Measurements from ENCODE around the gene GPR156. TPM values are rescaled to one million over a fixed set of nuclear protein-coding genes. Genes with fewer than 3 reads are reported as not detected.
"Not testable (repeated sequence)": the region's sequence is repeated elsewhere in the genome, so short reads cannot be mapped to it uniquely, and the experiment has no call there.

GPR156 gene
- total RNA-seq, 1 donor from 2014 or later, result 1.4 TPM

GRCh38 chr3:120160050-120160449 is 125.0 kb downstream of the GPR156 start:
- peak; percentile 70 for DNase-seq (ENCODE audit: low spot score)

GRCh38 chr3:120157681-120158080 is 127.3 kb downstream of the GPR156 start:
- no peak for DNase-seq (ENCODE audit: low spot score)

GRCh38 chr3:120157113-120157512 is 127.9 kb downstream of the GPR156 start:
- DNase-seq (ENCODE audit: low spot score), result no peak

GRCh38 chr3:120156699-120157098 is 128.3 kb downstream of the GPR156 start:
- DNase-seq (ENCODE audit: low spot score), result no peak

- not testable (repeated sequence) for DNase-seq (ENCODE audit: low spot score)
Observed at GRCh38 chr3:120155694-120156093, 129.3 kb downstream of the GPR156 start.

GRCh38 chr3:120155108-120155507 is 129.9 kb downstream of the GPR156 start:
- no peak for DNase-seq (ENCODE audit: low spot score)

- DNase-seq (ENCODE audit: low spot score), result no peak
Observed at GRCh38 chr3:120153294-120153693, 131.7 kb downstream of the GPR156 start.

- no peak for DNase-seq (ENCODE audit: low spot score)
Observed at GRCh38 chr3:120151791-120152190, 133.2 kb downstream of the GPR156 start.

GRCh38 chr3:120148187-120148949 is 136.7 kb downstream of the GPR156 start:
- DNase-seq (ENCODE audit: low spot score), result no peak

GRCh38 chr3:120147072-120147871 is 137.8 kb downstream of the GPR156 start:
- DNase-seq (ENCODE audit: low spot score), result peak; percentile 57

GRCh38 chr3:120145542-120146285 is 139.3 kb downstream of the GPR156 start:
- DNase-seq (ENCODE audit: low spot score), result no peak

GRCh38 chr3:120144267-120144666 is 140.8 kb downstream of the GPR156 start:
- DNase-seq (ENCODE audit: low spot score), result no peak

GRCh38 chr3:120143676-120144075 is 141.3 kb downstream of the GPR156 start:
- no peak for DNase-seq (ENCODE audit: low spot score)

GRCh38 chr3:120142236-120142635 is 142.8 kb downstream of the GPR156 start:
- DNase-seq (ENCODE audit: low spot score), result no peak

- DNase-seq (ENCODE audit: low spot score), result no peak
Observed at GRCh38 chr3:120140098-120140742, 144.8 kb downstream of the GPR156 start.

GRCh38 chr3:120139140-120139539 is 145.9 kb downstream of the GPR156 start:
- DNase-seq (ENCODE audit: low spot score), result no peak

GRCh38 chr3:120137548-120137947 is 147.5 kb downstream of the GPR156 start:
- no peak for DNase-seq (ENCODE audit: low spot score)

- DNase-seq (ENCODE audit: low spot score), result no peak
Observed at GRCh38 chr3:120130656-120131055, 154.4 kb downstream of the GPR156 start.

- no peak for DNase-seq (ENCODE audit: low spot score)
Observed at GRCh38 chr3:120129718-120130513, 155.1 kb downstream of the GPR156 start.

- DNase-seq (ENCODE audit: low spot score), result no peak
Observed at GRCh38 chr3:120129051-120129450, 156.0 kb downstream of the GPR156 start.

- no peak for DNase-seq (ENCODE audit: low spot score)
Observed at GRCh38 chr3:120125992-120126391, 159.0 kb downstream of the GPR156 start.
